ENCODE measurements around the gene GPR151. TPM values are rescaled to one million over a fixed set of nuclear protein-coding genes. Genes with fewer than 3 reads are reported as not detected.
A peak's percentile ranks its signal among the peaks of the same experiment; 100 is the strongest.

The GPR151 gene
- total and polyA plus RNA-seq, 2 donors, result under 0.01 to 0.07 TPM

DNA sequence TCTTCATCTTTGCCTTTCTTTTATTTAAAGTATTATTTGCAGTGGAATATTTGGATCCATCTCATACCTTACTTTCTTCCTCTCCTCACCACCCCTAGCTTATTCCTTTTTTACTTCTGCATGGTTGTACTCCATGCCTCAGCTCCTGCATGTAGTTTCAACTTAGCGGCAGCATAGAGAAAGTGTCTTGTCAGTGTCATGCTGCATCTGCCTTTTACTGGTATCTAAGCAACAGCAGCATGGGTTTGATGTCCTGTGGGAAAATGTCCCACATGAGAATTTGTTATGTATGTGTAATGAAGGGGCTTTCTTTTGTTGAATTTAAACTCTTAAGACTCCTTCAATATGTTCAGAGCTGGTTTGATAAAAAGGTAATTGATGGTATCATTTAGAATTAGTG lies 48.2 kb downstream of the GPR151 start:
- no peak for DNase-seq (ENCODE audit: low read depth in 6 of 9, low spot score in 9 of 9)
- Histone ChIP-seq H3K4me3 (ENCODE audit: low read length in 2 of 2) (no peak overlapping the region), H3K27me3 (ENCODE audit: control insufficient read depth in 2 of 2, insufficient read depth in 1 of 2, low read length in 1 of 2) (no peaks in the 10 kb centered on the region), H3K4me1 (ENCODE audit: control insufficient read depth in 2 of 2, insufficient read depth in 2 of 2, low read length in 2 of 2) (no peaks in the 10 kb centered on the region), H3K9me3 (ENCODE audit: control insufficient read depth in 2 of 2, insufficient read depth in 1 of 2, low read length in 1 of 2) (no peaks in the 10 kb centered on the region), H3K27ac (ENCODE audit: low read depth in 1 of 2, low read length in 1 of 2) (no peak overlapping the region), H3K36me3 (ENCODE audit: control insufficient read depth in 2 of 2, insufficient read depth in 2 of 2, low read length in 1 of 2) (peaks cover 29 to 63% of the 10 kb centered on the region in 2 donors)
- WGBS, result 100% methylated on average over 1 of the region's 1 CpG

DNA sequence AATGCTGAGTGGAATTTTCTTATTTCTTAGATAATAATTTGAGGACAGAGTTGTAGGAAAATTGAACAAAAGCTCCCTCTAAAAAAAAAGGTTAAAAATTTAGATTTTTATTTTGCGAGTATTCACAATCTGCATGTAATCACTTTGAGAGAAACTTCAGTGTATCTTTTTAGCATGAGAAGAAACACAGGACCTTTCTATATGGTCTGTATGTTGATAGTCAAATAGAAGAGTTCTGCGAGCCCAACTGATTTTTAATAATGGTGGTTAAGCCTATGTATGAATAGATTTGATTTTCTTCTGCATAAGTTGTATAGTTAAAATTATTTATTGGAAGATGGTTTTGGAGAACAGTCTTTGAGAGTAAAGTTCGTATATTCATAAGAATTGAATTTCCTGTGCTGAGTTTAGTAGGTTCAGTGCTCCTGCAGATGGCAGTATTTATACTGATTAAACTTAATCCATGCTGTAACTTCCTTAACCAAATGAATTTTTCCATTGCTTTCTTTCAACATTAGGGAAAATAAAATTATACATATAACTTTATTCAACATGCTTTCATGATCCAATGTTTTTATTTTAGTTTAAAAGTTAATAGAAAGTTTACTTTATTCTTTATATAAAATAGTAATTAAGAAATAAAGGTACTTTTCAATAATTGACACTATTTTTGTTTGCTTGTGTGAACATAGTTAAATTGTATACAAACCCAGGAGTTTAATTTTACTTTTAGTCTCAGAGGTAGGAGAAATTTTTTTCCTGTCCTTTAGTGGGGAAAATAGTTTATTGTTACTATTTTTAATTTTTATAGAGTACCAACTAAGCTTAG lies 49.3 kb downstream of the GPR151 start:
- Histone ChIP-seq H3K4me3 (ENCODE audit: low read length in 2 of 2) (no peak overlapping the region), H3K4me1 (ENCODE audit: control insufficient read depth in 2 of 2, insufficient read depth in 2 of 2, low read length in 2 of 2) (no peaks in the 10 kb centered on the region), H3K27me3 (ENCODE audit: control insufficient read depth in 2 of 2, insufficient read depth in 1 of 2, low read length in 1 of 2) (no peaks in the 10 kb centered on the region), H3K9me3 (ENCODE audit: control insufficient read depth in 2 of 2, insufficient read depth in 1 of 2, low read length in 1 of 2) (no peaks in the 10 kb centered on the region), H3K27ac (ENCODE audit: low read depth in 1 of 2, low read length in 1 of 2) (no peak overlapping the region), H3K36me3 (ENCODE audit: control insufficient read depth in 2 of 2, insufficient read depth in 2 of 2, low read length in 1 of 2) (peaks cover 22 to 59% of the 10 kb centered on the region in 2 donors)
- WGBS, result 79% methylated on average over 3 of the region's 3 CpGs
- no peak for DNase-seq (ENCODE audit: low read depth in 6 of 9, low spot score in 9 of 9)

DNA sequence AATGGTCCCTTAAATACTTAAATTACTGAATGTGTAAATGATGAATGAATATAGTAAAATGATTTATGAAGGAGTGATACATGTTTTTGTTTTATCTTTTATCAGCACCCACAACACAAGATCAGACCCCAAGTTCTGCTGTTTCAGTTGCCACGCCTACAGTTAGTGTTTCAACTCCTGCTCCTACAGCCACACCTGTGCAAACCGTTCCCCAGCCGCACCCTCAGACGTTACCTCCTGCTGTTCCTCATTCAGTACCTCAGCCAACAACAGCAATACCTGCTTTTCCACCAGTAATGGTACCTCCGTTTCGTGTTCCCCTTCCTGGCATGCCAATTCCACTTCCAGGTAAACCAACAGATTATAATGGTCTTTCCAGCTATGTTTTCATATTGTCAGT lies 52.5 kb downstream of the GPR151 start:
- no peaks in the 10 kb centered on the region for H3K9me3 ChIP-seq (ENCODE audit: control insufficient read depth in 2 of 2, insufficient read depth in 1 of 2, low read length in 1 of 2)
- H3K27ac ChIP-seq (ENCODE audit: low read depth in 1 of 2, low read length in 1 of 2), result no peak overlapping the region
- no peaks in the 10 kb centered on the region for H3K4me1 ChIP-seq (ENCODE audit: control insufficient read depth in 2 of 2, insufficient read depth in 2 of 2, low read length in 2 of 2)
- WGBS, result 90% methylated on average over 6 of the region's 6 CpGs
- H3K27me3 ChIP-seq (ENCODE audit: control insufficient read depth in 2 of 2, insufficient read depth in 1 of 2, low read length in 1 of 2), result no peaks in the 10 kb centered on the region
- peak in 1 of 9 donors; percentile 18 for DNase-seq (ENCODE audit: low read depth in 6 of 9, low spot score in 9 of 9)
- peaks cover 24 to 69% of the 10 kb centered on the region in 2 donors for H3K36me3 ChIP-seq (ENCODE audit: control insufficient read depth in 2 of 2, insufficient read depth in 2 of 2, low read length in 1 of 2)
- H3K4me3 ChIP-seq (ENCODE audit: low read length in 2 of 2), result no peak overlapping the region

Other genes starting within 250 kb of the GPR151 start
- 0.09 TPM for gene POU4F3, start 177.4 kb downstream of the GPR151 start, total RNA-seq
- 0.25 TPM for gene POU4F3, start 177.4 kb downstream of the GPR151 start, polyA plus RNA-seq
- 40.5 TPM for gene TCERG1, start 68.9 kb downstream of the GPR151 start, total RNA-seq
- 103 TPM for gene TCERG1, start 68.9 kb downstream of the GPR151 start, polyA plus RNA-seq